GM18870 (cell line): ENCODE measurements around the gene SLC22A14.
"Not testable (repeated sequence)": the region's sequence is repeated elsewhere in the genome, so short reads cannot be mapped to it uniquely, and the experiment has no call there.

Source experiments
- ATAC-seq: cut with Tn5 transposase; IDR thresholded peaks from one replicate; pipeline ENCODE4 v1.9.1; 2021; ENCODE audit warnings: moderate library complexity; ENCODE audit not compliant: unreplicated experiment

The SLC22A14 gene

DNA sequence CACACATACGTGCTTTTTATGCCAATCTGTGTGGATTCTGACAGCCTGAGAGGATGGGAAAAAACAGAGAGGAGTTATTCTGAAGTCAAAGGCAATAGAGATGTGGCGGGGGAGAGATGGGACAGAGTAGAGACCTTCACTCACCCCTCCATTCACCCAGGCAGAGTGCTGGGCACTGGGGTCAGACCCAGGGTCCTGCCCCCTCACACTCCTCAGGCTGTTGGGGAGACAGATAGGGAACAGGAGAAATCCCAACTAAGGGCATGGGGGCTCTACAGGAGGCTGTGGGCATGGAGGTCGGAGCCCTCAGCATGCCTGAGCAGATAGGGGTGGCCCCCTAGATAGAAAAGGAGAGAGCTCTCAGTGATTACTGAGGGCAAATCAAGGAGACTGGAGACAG is 30.3 kb downstream of the SLC22A14 start:
- no peak for ATAC-seq

DNA sequence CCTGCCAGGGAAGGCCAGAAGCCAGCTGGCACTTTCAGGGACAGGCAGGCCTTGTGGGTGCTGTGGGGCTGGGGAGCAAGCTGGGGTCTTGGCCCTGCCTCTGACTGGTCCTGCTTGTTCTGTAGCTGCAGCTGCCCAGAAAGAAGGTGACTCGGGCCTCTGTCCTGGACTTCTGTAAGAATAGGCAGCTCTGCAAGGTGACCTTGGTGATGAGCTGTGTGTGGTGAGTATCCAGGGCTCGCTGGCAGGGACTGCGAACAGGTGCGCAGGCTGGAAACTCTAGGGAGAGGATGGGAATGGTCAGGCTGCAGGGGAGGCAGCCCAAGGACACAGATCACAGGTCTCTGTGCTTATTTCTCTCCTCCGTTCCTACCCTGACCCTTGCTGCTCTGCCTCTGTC is 31.2 kb downstream of the SLC22A14 start:
- no peak for ATAC-seq

DNA sequence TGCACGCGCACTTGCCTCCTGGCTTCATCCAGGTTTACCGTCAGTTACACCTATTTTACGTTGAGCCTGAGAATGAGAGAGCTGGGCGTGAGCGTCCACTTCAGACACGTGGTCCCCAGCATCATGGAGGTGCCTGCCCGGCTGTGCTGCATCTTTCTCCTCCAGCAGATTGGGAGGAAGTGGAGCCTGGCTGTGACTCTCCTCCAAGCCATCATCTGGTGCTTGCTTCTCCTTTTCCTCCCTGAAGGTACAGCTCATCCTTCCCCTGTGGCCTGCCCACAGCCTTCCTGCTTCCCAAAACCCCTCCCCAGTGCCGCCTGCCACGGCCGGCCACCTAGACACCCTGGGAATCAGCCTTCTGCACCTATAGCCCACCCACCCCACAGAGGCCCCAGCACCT is 31.6 kb downstream of the SLC22A14 start:
- no peak for ATAC-seq

DNA sequence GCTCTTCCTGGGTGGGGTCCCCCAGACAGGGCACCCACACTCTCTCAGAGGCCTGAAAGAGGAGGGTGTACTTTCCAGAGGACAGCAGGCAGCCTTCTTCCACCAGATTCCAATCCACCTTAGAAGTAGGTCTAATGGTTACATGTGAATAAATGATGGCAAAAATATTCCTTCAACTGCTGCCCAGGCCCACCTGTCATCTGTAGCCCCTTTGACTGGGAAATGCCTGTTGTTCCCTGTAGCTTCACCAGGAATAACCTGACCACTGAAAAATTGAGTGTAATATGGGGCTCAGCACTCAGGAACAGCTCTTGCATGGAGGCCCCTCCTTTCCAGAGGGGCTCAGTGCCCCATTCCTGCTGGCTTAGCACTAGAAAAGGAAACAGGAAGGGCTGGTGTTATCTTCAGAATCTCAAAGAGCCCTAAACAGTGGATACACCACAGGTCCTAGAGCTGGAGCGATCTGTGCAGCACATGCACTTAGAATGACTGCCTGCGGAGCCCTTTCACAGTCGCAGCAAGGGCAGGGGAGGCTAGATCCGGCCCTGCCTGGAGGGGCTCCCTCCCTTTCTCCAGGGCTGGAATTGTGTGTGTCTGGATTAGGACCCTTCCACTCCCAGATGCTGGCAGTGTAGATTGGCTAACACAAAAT is 32.1 kb downstream of the SLC22A14 start:
- ATAC-seq, result no peak

DNA sequence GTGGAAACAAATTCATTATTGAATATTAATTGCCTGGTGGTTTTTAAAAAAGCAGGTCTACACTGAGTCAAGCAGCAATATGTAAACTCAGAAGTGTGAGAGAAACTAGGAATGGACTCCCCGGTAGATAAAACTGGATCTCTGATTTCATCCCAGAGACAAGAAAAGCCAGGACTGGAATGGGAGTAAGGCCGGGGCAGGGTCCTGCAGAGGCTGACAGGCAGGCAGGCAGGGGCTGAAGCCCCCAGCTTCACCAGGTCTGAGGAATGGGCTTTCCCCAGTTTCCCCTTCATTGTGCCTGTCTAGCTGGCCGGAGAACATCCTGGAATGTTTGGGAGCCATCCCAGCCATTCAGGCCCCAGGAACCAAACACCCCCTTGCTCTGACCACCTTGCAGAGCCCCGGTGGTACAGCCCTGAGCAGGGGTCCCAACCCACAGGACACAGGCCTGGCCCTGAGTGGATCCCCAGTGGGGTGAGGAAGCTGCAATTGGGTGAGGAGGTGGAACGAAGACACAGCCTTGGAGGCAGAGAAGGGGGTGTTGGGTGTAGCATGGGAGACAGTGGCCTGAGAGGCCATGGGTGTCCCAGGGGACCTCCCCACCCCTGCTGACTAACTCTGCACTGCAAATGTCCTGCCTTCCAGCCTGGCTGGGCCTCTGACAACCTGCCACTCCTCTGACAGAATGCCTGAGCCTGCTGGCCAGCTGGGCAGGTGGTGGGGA is 32.8 kb downstream of the SLC22A14 start:
- ATAC-seq, result no peak

DNA sequence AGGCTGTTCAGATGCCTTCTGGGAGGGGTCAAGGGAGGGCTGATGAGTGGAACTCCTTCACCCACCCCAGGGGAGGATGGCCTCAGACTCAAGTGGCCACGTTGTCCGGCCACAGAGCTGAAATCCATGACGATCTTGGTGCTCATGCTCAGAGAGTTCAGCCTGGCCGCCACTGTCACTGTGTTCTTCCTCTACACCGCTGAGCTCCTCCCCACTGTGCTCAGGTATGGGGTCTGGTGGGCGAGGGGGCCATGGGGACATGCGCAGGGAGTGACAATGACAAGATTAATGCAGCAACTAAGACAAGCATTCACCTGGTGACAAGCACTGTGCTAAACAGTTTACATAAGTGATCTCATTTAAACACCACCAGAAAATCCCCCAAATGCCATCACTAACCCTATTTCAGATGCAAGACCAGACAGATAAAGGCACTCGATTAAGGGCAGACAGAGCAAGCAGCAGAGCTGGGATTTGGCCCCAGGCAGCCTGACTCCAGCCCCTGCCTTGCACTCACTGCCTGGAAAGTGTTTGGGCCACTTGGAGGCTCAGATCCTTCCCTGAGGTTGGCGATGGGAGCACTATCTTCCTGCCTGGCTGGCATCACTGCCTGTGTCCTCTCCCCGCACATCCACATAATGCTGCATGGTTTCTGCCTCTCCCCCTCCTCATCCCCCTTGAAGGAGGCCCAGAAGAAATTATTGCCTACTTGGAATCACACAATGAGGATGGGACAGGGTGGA is 33.6 kb downstream of the SLC22A14 start:
- no peak for ATAC-seq

DNA sequence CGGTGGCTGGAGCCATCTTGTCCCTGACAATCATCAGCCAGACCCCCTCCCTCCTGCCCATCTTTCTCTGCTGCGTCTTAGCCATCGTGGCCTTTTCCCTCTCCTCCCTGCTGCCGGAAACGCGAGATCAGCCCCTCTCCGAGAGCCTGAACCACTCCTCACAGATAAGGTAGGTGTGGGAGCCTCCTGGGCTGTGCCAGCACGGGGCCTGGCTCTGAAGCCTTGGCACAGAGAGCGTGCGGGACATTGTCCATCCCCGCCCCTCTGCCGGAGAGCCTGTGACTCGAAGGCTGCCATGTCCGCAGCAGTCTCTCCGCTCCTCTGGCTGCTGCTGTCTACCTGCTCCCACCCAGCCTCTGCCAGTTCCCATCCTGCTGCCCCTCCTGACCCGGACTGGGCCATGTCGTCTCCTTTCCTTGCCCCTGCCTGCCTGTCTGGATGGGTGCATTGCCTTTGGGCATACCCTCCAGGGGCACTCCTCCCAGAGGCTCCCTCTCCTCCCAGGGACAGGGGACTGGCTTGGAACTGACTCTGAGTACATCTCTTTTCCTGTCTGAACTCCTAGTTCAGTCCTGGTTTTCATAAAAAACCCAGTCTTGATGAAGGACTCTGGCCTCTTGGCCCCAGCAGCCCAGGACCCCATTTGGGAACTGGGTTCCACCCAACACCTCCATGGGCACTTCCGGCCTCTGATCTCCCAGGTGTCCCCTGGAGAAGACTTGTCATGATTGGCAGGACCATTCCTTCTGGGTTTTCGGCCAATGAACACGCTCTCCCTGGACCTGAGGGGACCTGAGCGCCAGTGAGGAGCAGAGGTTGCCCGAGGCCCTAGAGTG is 34.5 kb downstream of the SLC22A14 start:
- ATAC-seq, result no peak

DNA sequence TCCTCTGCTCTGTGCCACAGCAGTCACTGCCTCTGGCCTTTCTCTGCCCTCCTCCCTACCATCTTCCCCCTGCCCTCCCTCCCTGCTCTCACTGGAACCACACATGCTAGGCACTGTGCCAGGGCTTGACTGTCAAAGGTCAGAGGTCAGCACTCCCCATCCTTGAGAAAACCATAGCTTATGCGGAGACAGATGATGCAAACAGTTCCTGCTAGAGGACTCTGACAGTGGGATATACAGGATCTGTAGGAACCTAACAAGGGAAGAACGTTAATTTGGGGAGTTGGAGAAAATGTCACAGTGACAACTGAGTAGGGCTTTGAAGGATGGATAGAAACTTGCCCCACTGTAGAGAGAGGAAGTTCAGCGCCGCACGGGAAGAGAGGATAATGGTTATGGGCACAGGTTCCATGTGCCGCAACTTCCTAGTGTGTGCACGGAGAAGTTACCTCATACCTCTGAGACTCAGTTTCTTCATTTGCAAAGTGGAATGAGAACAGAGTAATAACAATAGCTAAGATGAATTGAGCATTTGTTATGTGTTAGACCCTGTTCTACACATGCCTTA is 35.2 kb downstream of the SLC22A14 start:
- ATAC-seq, result no peak

DNA sequence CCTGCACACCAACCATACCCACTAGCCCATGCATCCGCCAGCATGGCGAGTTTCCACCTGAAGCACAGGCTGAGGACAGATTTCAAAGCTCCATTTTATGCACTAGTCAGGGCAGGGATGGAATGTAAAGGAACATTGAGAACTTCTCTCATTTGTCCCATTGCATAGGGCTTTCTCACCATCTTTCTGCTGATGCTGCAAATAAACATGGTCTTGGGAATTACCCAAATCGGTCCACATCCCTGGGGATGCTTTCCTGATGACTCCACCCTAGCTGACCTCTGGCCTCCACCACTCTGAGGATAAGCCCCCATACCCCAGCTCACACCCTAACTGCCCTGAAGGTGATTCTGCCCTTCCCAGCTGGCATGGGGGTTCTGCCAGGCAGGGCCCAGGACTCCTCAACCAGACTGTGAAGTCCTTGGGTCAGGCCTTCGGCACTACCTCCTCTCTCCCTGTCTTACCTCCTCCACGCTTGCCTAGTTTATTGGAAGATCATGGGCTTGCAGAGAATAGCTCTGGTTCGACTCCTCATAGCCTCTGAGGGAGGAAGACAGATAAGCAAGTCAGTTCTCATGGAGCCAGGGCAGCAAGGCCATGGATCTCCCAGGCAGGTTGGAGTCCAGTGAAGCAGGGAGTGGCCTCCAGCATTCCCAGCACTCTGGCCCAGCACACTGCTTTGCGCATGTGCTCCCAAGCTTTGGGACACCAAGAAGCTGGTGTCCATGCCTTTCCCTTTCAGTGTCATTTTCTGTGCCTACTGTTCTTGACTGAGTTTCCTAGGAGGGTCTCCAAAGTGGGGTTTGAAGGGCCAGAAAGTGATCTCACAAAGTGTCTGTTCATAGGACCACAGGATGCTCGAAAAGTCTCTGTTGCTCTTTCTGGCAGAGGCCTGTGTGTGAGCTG is 36.9 kb downstream of the SLC22A14 start:
- ATAC-seq, result no peak

DNA sequence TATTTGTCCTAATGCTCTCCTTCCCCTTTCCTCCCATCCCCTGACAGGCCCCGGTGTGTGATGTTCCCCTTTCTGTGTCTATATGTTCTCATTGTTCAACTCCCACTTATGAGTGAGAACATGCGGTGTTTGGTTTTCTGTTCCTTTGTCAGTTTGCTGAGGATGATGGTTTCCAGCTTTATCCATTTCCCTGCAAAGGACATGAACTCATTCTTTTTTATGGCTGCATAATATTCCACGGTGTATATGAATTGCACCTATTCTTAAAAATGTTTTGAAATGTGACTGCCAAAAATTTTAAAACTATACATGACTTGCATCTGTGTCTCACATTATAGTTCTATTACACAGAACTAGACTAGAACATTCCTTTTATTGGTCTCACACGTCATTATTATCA is 38.5 kb downstream of the SLC22A14 start:
- not testable (repeated sequence) for ATAC-seq

DNA sequence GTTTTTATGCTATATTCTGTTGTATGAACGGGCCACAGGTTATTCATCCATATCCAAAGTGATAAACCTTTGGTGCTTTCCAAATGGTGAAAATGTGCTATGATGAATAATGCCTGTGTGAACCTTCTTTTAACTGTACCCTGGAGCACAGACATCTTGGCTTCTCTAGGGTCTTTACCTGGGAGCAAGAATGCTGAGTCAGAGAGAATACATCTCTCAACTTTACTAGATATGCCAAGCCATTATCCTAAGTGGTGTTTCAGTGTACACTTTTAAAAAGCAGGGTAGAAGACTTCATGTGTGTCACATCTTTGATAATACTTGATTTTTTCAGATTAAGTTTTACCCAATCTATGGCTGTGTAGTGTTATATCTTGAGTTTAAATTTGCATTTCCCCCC is 41.0 kb downstream of the SLC22A14 start:
- no peak for ATAC-seq

DNA sequence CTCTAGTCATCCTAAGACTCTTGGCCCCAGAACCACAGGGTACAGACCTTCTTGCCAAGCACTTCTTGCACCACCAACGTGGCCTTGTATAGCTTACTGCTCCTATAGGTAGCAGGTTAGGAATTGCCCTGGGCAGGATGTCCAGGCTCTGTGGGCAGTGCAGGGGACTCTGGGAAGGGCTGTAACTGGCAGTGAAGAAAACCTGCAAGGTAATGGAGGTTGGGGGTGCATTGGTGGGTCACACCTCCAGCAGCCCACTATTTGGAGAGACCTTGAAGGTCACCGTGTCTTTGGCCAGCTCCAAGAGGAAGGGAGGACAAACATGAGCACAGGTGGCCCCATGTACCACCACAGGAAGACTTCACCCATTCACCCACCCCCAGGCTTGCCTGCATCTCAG is 43.2 kb downstream of the SLC22A14 start:
- ATAC-seq, result no peak

DNA sequence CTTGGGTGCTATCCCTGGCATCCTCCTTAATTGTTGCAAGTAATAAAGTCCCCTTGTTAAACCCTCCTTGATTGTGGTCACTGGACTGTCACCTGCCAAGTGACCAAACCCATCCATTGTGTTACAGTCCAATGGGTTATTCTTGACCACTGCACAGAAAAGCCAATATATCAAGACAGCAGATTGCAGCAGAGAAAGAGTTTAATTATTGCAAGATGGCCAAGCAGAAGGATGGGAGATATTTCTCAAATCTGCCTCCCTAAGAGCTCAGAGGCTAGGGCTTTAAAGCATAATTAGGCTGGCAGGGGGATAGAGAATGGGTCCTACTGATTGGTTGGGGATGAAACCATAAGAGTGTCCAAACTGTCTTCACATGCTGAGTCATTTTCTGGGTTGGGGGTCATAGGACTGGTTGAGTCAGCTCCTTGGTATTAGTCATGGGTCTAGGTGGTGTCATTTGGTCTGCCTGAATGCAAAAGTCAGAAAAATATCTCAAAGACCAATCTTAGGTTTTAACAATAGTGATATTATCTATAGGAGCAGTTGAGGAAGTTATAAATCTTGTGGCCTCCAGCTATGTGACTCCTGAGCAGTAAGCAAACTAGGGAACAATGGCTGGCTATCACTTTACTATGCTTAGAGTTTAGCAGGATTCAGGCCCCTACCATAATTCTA is 45.4 kb downstream of the SLC22A14 start:
- no peak for ATAC-seq

DNA sequence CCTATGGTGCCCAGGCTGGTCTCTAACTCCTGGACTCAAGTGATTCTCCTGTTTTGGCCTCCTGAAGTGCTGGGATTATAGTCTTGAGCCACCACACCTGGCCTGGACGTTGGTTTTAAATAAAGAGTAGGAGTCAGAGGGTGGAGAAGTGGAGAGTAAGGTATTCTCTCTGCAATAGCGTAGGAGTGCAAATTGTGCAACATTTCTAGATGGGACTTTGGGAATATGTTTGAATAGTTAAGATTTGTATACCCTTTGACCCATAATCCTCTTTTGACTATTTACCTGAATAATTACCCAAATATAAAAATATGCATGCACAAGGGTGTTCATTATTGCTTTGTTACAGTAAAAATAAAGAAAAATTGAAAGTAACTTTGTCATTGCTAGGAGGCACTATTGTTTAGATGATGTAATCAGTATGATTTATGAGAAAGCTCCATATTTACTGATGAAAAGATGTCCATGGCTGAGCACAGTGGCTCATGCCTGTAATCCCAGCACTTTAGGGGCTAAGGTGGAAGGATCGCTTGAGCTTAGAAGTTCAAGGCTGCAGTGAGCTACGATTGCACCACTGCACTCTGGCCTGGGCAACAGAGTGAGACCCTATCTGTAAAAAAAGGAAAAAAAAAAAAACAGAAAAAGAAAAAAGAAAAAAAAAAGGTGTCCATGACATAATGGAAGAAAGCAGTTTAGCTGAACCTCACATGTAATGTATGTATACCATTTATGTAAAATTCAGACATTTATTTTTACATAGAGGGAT is 49.3 kb downstream of the SLC22A14 start:
- ATAC-seq, result no peak

DNA sequence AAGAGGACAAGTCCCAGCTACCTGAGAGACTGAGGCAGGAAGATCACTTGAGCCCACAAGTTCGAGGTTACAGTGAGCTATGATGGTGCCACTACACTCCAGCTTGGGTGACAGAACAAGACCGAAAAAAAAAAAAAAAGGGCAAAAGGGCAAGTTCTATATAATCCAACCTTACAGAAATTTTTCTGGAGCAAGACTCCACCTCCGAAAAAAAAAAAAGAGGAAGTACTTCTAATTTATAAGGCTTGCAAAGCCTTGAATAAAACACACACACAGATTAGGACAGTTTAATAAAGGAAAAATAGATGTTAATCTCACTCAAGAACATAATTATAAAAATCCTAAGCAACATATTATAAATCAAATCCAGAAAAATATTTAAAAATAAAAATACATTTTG is 50.1 kb downstream of the SLC22A14 start:
- no peak for ATAC-seq

DNA sequence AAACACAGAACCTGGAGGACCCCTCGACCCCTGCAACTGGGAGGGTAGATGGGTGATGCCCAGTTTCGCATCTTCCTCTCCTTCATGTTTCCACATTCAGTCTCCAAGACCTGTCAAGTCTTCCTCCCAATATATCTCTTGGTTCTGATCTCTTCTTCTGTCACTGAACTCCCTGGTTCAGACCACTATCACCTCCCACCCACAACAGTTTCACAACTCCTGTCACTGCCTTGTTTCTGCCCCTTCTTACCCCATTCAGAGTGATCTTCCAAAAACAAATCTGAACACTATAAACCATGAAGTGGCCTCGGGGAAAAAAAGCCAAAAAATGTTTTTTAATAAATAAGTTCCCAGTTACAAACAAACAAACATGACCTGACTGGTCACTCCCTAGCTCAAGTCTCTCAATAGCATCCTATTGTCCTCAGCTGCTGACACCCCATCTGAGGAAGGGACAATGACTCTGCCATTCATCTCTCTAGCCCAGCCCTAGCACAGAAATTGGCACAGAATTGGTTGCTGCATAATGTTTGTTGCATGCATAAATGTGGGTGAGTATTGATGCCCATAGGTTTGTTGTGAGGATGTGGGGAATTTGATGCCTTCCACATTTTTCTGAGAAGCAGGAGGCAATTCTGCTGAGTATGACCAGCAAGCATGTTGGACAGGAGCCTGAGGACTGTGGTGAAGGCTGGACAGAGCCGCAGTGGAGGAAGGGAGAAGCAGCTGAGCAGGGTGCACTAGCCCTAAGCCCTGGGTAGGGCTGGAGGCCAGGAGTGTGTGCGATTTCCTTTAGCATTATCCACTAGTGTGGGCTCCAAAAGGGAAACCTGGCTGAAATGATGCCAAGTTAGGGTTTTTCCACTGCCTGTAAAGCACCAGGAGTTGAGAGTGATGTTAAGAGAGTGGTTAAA is 52.3 kb downstream of the SLC22A14 start:
- no peak for ATAC-seq

DNA sequence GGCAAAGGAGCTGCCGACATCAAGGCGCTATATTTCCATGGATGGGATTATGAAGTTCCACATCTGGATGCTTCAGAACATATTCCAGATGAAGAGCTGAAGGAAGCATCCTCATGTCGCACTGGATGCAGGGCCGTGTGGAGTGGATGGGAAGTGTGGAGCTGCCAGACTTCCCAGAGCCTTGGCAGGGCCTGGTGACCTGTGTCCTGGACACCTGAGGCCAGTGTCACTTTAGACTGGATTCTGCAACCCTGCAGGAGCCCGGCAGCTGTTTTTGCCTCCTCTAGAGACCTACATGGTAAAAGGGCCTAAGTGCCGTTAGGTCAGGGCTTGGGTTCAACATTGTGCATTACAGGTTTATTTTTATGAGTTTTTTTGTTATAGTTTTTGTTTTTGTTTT is 53.2 kb downstream of the SLC22A14 start:
- no peak for ATAC-seq

DNA sequence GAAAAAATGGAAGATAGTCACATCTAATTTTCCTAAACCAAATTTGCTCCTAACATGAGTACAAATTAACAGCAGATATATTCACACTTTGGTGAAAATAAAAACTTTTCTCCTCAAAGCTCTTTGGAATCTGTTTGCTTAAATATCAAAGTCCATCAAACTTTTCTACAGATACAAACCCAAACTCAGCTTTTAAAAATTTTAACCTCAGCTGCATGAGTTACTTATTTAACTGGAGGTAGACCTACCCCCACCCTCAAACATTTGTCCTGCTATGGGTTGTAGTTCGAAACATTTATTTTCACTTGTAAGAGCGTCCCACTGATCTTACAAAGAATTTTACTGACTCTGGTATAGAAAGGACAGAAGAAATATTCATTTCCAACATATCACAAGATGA is 55.6 kb downstream of the SLC22A14 start:
- no peak for ATAC-seq
